HepG2 (cell line): ENCODE results near the gene PRRT2. TPM values are rescaled to one million over a fixed set of nuclear protein-coding genes. Genes with fewer than 3 reads are reported as not detected.

ENCODE experiments used
- ATM ChIP-seq: fragments of 450-650 bp; IDR thresholded peaks from 2 replicates; pipeline ENCODE4 v1.7.1; 2017; ENCODE audit warnings: mild to moderate bottlenecking, borderline replicate concordance
- CEBPB ChIP-seq: IDR thresholded peaks from 2 replicates; pipeline ENCODE4 v1.6.1; 2011; ENCODE audit warnings: low read depth, low read length, improper control_type of control experiment, borderline replicate concordance
- HDAC6 ChIP-seq: fragments of 200-600 bp; sonication (generic); IDR thresholded peaks from 2 replicates; pipeline ENCODE4 v1.7.0; 2017; ENCODE audit warnings: mild to moderate bottlenecking, antibody characterized with exemption, low read length, low read depth
- HIC2 ChIP-seq: sonication (generic); formaldehyde crosslinking; IDR thresholded peaks from 2 replicates; pipeline ENCODE4 v1.9.0; 2022; ENCODE audit warnings: low read depth, missing genetic modification reagents
- KMT2B ChIP-seq: IDR thresholded peaks from 2 replicates; pipeline ENCODE4 v1.6.1; 2016; ENCODE audit warnings: missing genetic modification reagents, missing compliant biosample characterization
- MEF2D ChIP-seq: sonication (generic); formaldehyde crosslinking; IDR thresholded peaks from 2 replicates; pipeline ENCODE4 v1.5.1; 2020; ENCODE audit warnings: mild to moderate bottlenecking, missing genetic modification reagents
- MIXL1 ChIP-seq: IDR thresholded peaks from 2 replicates; pipeline ENCODE4 v1.6.1; 2016
- NR2F2 ChIP-seq: IDR thresholded peaks from 2 replicates; pipeline ENCODE4 v1.6.1; 2012; ENCODE audit warnings: low read depth, inconsistent platforms, borderline replicate concordance
- PITX1 ChIP-seq: sonication (generic); formaldehyde crosslinking; IDR thresholded peaks from 2 replicates; pipeline ENCODE4 v1.5.1; 2020; ENCODE audit warnings: mild to moderate bottlenecking, missing genetic modification reagents
- RARA ChIP-seq: IDR thresholded peaks from 2 replicates; pipeline ENCODE4 v1.6.1; 2016; ENCODE audit warnings: missing genetic modification reagents, missing compliant biosample characterization
- RCOR2 ChIP-seq: IDR thresholded peaks from 2 replicates; pipeline ENCODE4 v1.6.1; 2016; ENCODE audit warnings: missing biosample characterization, missing genetic modification reagents
- RNF2 ChIP-seq: fragments of 450-650 bp; conservative IDR thresholded peaks from 2 replicates; pipeline ENCODE4 v1.6.1; 2016; ENCODE audit warnings: low read depth
- RORA ChIP-seq: sonication (generic); formaldehyde crosslinking; IDR thresholded peaks from 2 replicates; pipeline ENCODE4 v1.5.0; 2020; ENCODE audit warnings: mild to moderate bottlenecking, missing genetic modification reagents, moderate library complexity
- TAF1 ChIP-seq: sonication (generic); formaldehyde crosslinking; IDR thresholded peaks from 2 replicates; pipeline ENCODE4 v1.4.0; 2020; ENCODE audit warnings: missing genetic modification reagents
- TCF7 ChIP-seq: sonication (generic); IDR thresholded peaks from 2 replicates; pipeline ENCODE4 v1.6.1; 2016; ENCODE audit warnings: antibody characterized with exemption, low read depth
- THAP7 ChIP-seq: sonication (generic); formaldehyde crosslinking; IDR thresholded peaks from 2 replicates; pipeline ENCODE4 v1.8.1; 2023; ENCODE audit warnings: mild to moderate bottlenecking, missing genetic modification reagents
- ZMAT3 ChIP-seq: sonication (generic); formaldehyde crosslinking; conservative IDR thresholded peaks from 2 replicates; pipeline ENCODE4 v1.7.0; 2021; ENCODE audit warnings: missing genetic modification reagents
- ZNF124 ChIP-seq: sonication (generic); formaldehyde crosslinking; IDR thresholded peaks from 2 replicates; pipeline ENCODE4 v1.4.0; 2020; ENCODE audit warnings: missing genetic modification reagents
- ZNF256 ChIP-seq: sonication (generic); formaldehyde crosslinking; conservative IDR thresholded peaks from 2 replicates; pipeline ENCODE4 v1.4.0; 2020; ENCODE audit warnings: missing genetic modification reagents
- ZNF296 ChIP-seq: sonication (generic); formaldehyde crosslinking; conservative IDR thresholded peaks from 2 replicates; pipeline ENCODE4 v1.5.0; 2020; ENCODE audit warnings: mild to moderate bottlenecking, missing genetic modification reagents
- ZNF331 ChIP-seq: sonication (generic); formaldehyde crosslinking; IDR thresholded peaks from 2 replicates; pipeline ENCODE4 v1.4.0; 2020; ENCODE audit warnings: missing genetic modification reagents
- ZNF484 ChIP-seq: sonication (generic); formaldehyde crosslinking; IDR thresholded peaks from 2 replicates; pipeline ENCODE4 v1.5.1; 2020; ENCODE audit warnings: mild to moderate bottlenecking, low read depth, missing genetic modification reagents, borderline replicate concordance
- ZNF639 ChIP-seq: conservative IDR thresholded peaks from 2 replicates; pipeline ENCODE4 v1.6.1; 2018; ENCODE audit warnings: missing genetic modification reagents
- ZNF678 ChIP-seq: sonication (generic); formaldehyde crosslinking; IDR thresholded peaks from 2 replicates; pipeline ENCODE4 v1.4.0; 2020; ENCODE audit warnings: mild to moderate bottlenecking, missing genetic modification reagents
- ZNF749 ChIP-seq: sonication (generic); formaldehyde crosslinking; IDR thresholded peaks from 2 replicates; pipeline ENCODE4 v1.8.0; 2022; ENCODE audit warnings: mild to moderate bottlenecking, missing genetic modification reagents, moderate library complexity, borderline replicate concordance
- ZNF878 ChIP-seq: sonication (generic); formaldehyde crosslinking; IDR thresholded peaks from 2 replicates; pipeline ENCODE4 v1.8.1; 2023; ENCODE audit warnings: mild to moderate bottlenecking, missing genetic modification reagents, moderate library complexity
- ZNF883 ChIP-seq: sonication (generic); formaldehyde crosslinking; IDR thresholded peaks from 2 replicates; pipeline ENCODE4 v1.5.1; 2020; ENCODE audit warnings: mild to moderate bottlenecking, missing genetic modification reagents; ENCODE audit errors: not compliant biosample characterization
- polyA plus RNA-seq, 8 experiments: library from polyadenylated mRNA; depleted of rRNA in 3 of 8; stranded (reverse) in 7 of 8; unstranded in 1 of 8; fragments of >200 nt; fragmentation: Illumina TruSeq in 4 of 8; extraction: Trizol in 4 of 8; gene quantifications; 2 replicates each; pipeline versions ENCODE4 v1.2.1 to v1.2.3, GENCODE V29; 2011 to 2016; ENCODE audit warnings: low read depth in 4 of 8, missing spikeins in 1 of 8, mixed read lengths in 1 of 8; ENCODE audit not compliant: insufficient read depth in 1 of 8
- total RNA-seq, 5 experiments: library from RNA; depleted of rRNA; stranded (reverse); fragments of >200 nt; fragmentation: Illumina TruSeq; extraction: Trizol; gene quantifications; 2 replicates each; pipeline ENCODE4 v1.2.3, GENCODE V29; 2016; ENCODE audit warnings: low read depth in 1 of 5

PRRT2 gene
- total and polyA plus RNA-seq, 2 of the 13 experiments (the other 11 are each of a cell fraction or from before 2014, with no cell fraction given): 0.51 to 1.1 TPM

GRCh38 chr16:29806641-29807425, 5.2 kb upstream of the PRRT2 start (continued):
- TF ChIP-seq HIC2 (CRISPR knock-in tag): no peak
- TF ChIP-seq RCOR2 (CRISPR knock-in tag): no peak
- no peak for TF ChIP-seq RNF2
- no peak for TF ChIP-seq ZNF331
- no peak for TF ChIP-seq ZNF678 (CRISPR knock-in tag)
- no peak for TF ChIP-seq MEF2D
- no peak for TF ChIP-seq ZNF124 (CRISPR knock-in tag)
- no peak for TF ChIP-seq RORA (CRISPR knock-in tag)
- no peak for TF ChIP-seq THAP7 (CRISPR knock-in tag)
- TF ChIP-seq TAF1 (CRISPR knock-in tag): no peak; the same call in 1 of the 2 replicates
- no peak for TF ChIP-seq PITX1 (CRISPR knock-in tag)
- no peak for TF ChIP-seq ZNF883
- peak; percentile 87 for TF ChIP-seq ZNF639 (CRISPR knock-in tag)
- TF ChIP-seq HDAC6: no peak
- no peak for TF ChIP-seq NR2F2
- no peak for TF ChIP-seq ZNF484 (CRISPR knock-in tag)
- TF ChIP-seq ZMAT3 (CRISPR knock-in tag): no peak
- no peak for TF ChIP-seq ZNF878 (CRISPR knock-in tag)
- TF ChIP-seq RARA (CRISPR knock-in tag): 0 out of 2 replicates have a peak, but pooled peaks have one; percentile 17
- no peak for TF ChIP-seq ZNF749
- no peak for TF ChIP-seq TCF7
- TF ChIP-seq MIXL1 (CRISPR knock-in tag): no peak
- no peak for TF ChIP-seq ZNF256
- TF ChIP-seq CEBPB: no peak
- no peak for TF ChIP-seq ZNF296
- no peak for TF ChIP-seq KMT2B (CRISPR knock-in tag)
- no peak for TF ChIP-seq ATM
